GM12878 (cell line): Measurements from ENCODE around the gene SVIP.

Experiments
- CEBPB ChIP-seq, 2 experiments: fragments of 150-350 bp in 1 of 2; IDR thresholded peaks; 2 replicates each; pipeline ENCODE4 v1.6.1; 2012 to 2014; ENCODE audit warnings: low read depth in 2 of 2, low read length in 2 of 2, borderline replicate concordance in 1 of 2, inconsistent platforms in 1 of 2
- CTCF ChIP-seq, 3 experiments: IDR thresholded peaks in 2 of 3; conservative IDR thresholded peaks in 1 of 3; 2 replicates each; pipeline ENCODE4 v1.5.1; 2011; ENCODE audit warnings: low read depth in 3 of 3, low read length in 3 of 3, mild to moderate bottlenecking in 3 of 3, control low read depth in 2 of 3, moderate library complexity in 2 of 3, inconsistent platforms in 1 of 3, mixed read lengths in 1 of 3; ENCODE audit not compliant: control insufficient read depth in 2 of 3, insufficient read depth in 1 of 3; ENCODE audit errors: extremely low read depth in 1 of 3
- EZH2 ChIP-seq: IDR thresholded peaks from 2 replicates; pipeline ENCODE4 v1.6.1; 2012; ENCODE audit warnings: low read depth, mild to moderate bottlenecking, control low read depth, inconsistent platforms, low read length, borderline replicate concordance; ENCODE audit not compliant: control insufficient read depth
- FOXM1 ChIP-seq: IDR thresholded peaks from 2 replicates; pipeline ENCODE4 v1.6.1; 2012; ENCODE audit warnings: low read depth, mild to moderate bottlenecking, inconsistent platforms, low read length, moderate library complexity
- MAX ChIP-seq: IDR thresholded peaks from 2 replicates; pipeline ENCODE4 v1.6.1; 2012; ENCODE audit warnings: low read depth, low read length, improper control_type of control experiment
- MTA3 ChIP-seq: IDR thresholded peaks from 2 replicates; pipeline ENCODE4 v1.6.1; 2012; ENCODE audit warnings: low read length, inconsistent platforms, borderline replicate concordance
- POLR2A ChIP-seq: IDR thresholded peaks from 2 replicates; pipeline ENCODE4 v1.6.1; 2011; ENCODE audit warnings: low read depth, mild to moderate bottlenecking, low read length
- POLR2AphosphoS5 ChIP-seq: IDR thresholded peaks from 2 replicates; pipeline ENCODE4 v1.6.1; 2011; ENCODE audit warnings: mild to moderate bottlenecking, low read length, inconsistent platforms
- USF2 ChIP-seq: IDR thresholded peaks from 2 replicates; pipeline ENCODE4 v1.6.1; 2011; ENCODE audit warnings: low read depth, low read length, improper control_type of control experiment, borderline replicate concordance
- YY1 ChIP-seq: IDR thresholded peaks from 2 replicates; pipeline ENCODE4 v1.6.1; 2011; ENCODE audit warnings: low read depth, mild to moderate bottlenecking, low read length

- TF ChIP-seq POLR2AphosphoS5 (no peak), CEBPB (IDR thresholded peaks at IDR 0.05; ENCODE audit: borderline replicate concordance in 1 of 2, low read depth in 2 of 2, low read length in 2 of 2) (no peak), EZH2 (no peak), FOXM1 (no peak), CTCF (IDR thresholded peaks at IDR 0.05 in 2 of 3, conservative IDR thresholded peaks at IDR 0.05 in 1 of 3; ENCODE audit: control insufficient read depth in 2 of 3, extremely low read depth in 1 of 3, insufficient read depth in 1 of 3, low read depth in 3 of 3, low read length in 3 of 3) (no peak), MAX (no peak), POLR2A (no peak), YY1 (no peak), MTA3 (no peak), USF2 (no peak)
Observed at GRCh38 chr11:22830082-22830414, 447 bp upstream of the SVIP start.
